Measurements from ENCODE around the gene PLXDC2. TPM values are rescaled to one million over a fixed set of nuclear protein-coding genes. Genes with fewer than 3 reads are reported as not detected.

PLXDC2 gene
- total RNA-seq, 1 experiment from 2014 or later, result not detected

DNA sequence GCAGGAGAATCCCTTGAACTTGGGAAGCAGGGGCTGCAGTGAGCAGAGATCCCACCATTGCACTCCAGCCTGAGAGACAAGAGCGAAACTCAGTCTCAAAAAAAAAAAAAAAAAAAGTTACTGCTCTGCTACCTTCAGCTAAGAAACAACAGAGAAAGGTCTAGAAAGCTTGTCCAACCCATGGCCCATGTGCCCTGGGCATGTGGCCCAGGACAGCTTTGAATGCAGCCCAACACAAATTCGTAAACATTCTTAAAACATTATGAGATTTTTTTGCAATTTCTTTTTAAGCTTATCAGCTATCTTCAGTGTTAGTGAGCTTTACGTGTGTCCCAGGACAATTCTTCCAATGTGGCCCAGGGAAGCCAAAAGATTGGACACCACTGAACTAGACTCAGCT, 22.9 kb downstream of the PLXDC2 start:
- H3F3A ChIP-seq (ENCODE audit: low read length, unreplicated experiment), result no peaks in the 10 kb centered on the region
- H3K4me3 ChIP-seq (ENCODE audit: low read length), result no peak overlapping the region
- TF ChIP-seq EZH2 (IDR thresholded peaks at IDR 0.05; ENCODE audit: low read length, unreplicated experiment), result no peak
- no peak for TF ChIP-seq EZH2phosphoT487 (IDR thresholded peaks at IDR 0.05; ENCODE audit: borderline replicate concordance, low read length)
- TF ChIP-seq, protein P1, sequence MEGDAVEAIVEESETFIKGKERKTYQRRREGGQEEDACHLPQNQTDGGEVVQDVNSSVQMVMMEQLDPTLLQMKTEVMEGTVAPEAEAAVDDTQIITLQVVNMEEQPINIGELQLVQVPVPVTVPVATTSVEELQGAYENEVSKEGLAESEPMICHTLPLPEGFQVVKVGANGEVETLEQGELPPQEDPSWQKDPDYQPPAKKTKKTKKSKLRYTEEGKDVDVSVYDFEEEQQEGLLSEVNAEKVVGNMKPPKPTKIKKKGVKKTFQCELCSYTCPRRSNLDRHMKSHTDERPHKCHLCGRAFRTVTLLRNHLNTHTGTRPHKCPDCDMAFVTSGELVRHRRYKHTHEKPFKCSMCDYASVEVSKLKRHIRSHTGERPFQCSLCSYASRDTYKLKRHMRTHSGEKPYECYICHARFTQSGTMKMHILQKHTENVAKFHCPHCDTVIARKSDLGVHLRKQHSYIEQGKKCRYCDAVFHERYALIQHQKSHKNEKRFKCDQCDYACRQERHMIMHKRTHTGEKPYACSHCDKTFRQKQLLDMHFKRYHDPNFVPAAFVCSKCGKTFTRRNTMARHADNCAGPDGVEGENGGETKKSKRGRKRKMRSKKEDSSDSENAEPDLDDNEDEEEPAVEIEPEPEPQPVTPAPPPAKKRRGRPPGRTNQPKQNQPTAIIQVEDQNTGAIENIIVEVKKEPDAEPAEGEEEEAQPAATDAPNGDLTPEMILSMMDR (conservative IDR thresholded peaks at IDR 0.05; ENCODE audit: low read depth, low read length), result no peak
- no peak overlapping the region for H2AFZ ChIP-seq (ENCODE audit: low read length)
- no peaks in the 10 kb centered on the region for H3K9me3 ChIP-seq (ENCODE audit: low read length)
- intact Hi-C loops (cut with micrococcal nuclease), result no loop called here
- POLR2A ChIA-PET (ENCODE audit: unreplicated experiment), result no interaction called here
- no peaks in the 10 kb centered on the region for H3K27me3 ChIP-seq (ENCODE audit: low read length)
- no peaks in the 10 kb centered on the region for H3K9me2 ChIP-seq (replicated peaks; ENCODE audit: low read length)
- no TSS peak for BruUV-seq (replicated peaks)
- ATAC-seq, result no peak
- H3K27ac ChIP-seq (ENCODE audit: low read length), result no peak overlapping the region
- H3K79me2 ChIP-seq (ENCODE audit: low read length), result no peaks in the 10 kb centered on the region
- no peaks in the 10 kb centered on the region for H3K36me3 ChIP-seq (ENCODE audit: low read depth, low read length)
- H3K4me2 ChIP-seq (ENCODE audit: low read length), result no peak overlapping the region
- no peak overlapping the region for H3K9ac ChIP-seq (ENCODE audit: low read length)
- H3K4me1 ChIP-seq (ENCODE audit: insufficient read depth, low read length), result no peaks in the 10 kb centered on the region
- H4K20me1 ChIP-seq (ENCODE audit: low read length), result no peaks in the 10 kb centered on the region
- DNase-seq, result no peak
- CTCF ChIA-PET, result no interaction called here

DNA sequence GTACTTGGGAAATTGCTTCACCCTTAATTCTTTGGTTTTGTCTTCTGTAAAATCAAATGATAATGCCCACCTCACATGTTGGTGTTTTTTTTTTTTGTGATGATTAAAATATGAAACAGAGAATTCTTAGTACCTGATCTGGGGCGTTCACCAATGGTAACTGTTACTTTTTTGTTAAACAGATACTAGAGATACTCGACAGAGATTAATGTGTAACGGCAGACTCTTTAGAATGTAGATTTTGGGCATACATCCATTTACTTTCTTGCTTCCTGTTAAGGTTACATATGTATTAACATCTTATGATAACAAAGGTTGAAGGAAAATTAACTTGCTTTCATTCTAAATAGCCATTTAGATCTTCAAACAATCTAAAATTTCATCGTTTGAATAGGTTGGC, 23.3 kb downstream of the PLXDC2 start:
- H3K79me2 ChIP-seq (ENCODE audit: low read length), result no peaks in the 10 kb centered on the region
- no peaks in the 10 kb centered on the region for H4K20me1 ChIP-seq (ENCODE audit: low read length)
- TF ChIP-seq EZH2phosphoT487 (IDR thresholded peaks at IDR 0.05; ENCODE audit: borderline replicate concordance, low read length) (no peak), EZH2 (IDR thresholded peaks at IDR 0.05; ENCODE audit: low read length, unreplicated experiment) (no peak)
- TF ChIP-seq, protein P1 (conservative IDR thresholded peaks at IDR 0.05; ENCODE audit: low read depth, low read length), result no peak
- H3K27me3 ChIP-seq (ENCODE audit: low read length), result no peaks in the 10 kb centered on the region
- no peaks in the 10 kb centered on the region for H3K9me3 ChIP-seq (ENCODE audit: low read length)
- no peak overlapping the region for H3K9ac ChIP-seq (ENCODE audit: low read length)
- intact Hi-C loops (cut with micrococcal nuclease), result no loop called here
- ATAC-seq, result no peak
- H3F3A ChIP-seq (ENCODE audit: low read length, unreplicated experiment), result no peaks in the 10 kb centered on the region
- no peak overlapping the region for H3K27ac ChIP-seq (ENCODE audit: low read length)
- no TSS peak for BruUV-seq (replicated peaks)
- POLR2A ChIA-PET (ENCODE audit: unreplicated experiment), result no interaction called here
- no peak overlapping the region for H3K4me2 ChIP-seq (ENCODE audit: low read length)
- H3K9me2 ChIP-seq (replicated peaks; ENCODE audit: low read length), result no peaks in the 10 kb centered on the region
- CTCF ChIA-PET, result no interaction called here
- H3K36me3 ChIP-seq (ENCODE audit: low read depth, low read length), result no peaks in the 10 kb centered on the region
- H3K4me1 ChIP-seq (ENCODE audit: insufficient read depth, low read length), result no peaks in the 10 kb centered on the region
- H2AFZ ChIP-seq (ENCODE audit: low read length), result no peak overlapping the region
- no peak overlapping the region for H3K4me3 ChIP-seq (ENCODE audit: low read length)
- DNase-seq, result no peak

DNA sequence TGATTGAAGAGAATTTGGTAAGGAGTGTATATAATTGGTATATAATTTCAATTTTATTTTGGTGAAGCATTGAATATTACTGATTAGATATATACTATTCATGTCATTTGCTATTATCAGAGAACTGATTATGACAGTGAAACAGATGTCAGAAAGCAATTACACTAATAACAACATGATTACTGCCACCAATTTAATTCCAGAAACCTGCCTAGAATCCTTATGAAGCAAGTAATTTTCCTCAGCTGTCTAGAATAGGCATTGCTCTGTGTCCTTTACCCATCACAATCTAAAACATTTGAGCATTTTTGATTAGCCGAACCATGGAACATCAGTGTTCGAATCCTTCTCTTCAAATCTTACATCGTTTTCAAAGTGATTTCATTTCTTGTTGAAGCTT, 24.5 kb downstream of the PLXDC2 start:
- no peak for ATAC-seq
- TF ChIP-seq EZH2phosphoT487 (IDR thresholded peaks at IDR 0.05; ENCODE audit: borderline replicate concordance, low read length) (no peak), EZH2 (IDR thresholded peaks at IDR 0.05; ENCODE audit: low read length, unreplicated experiment) (no peak)
- POLR2A ChIA-PET (ENCODE audit: unreplicated experiment), result no interaction called here

More for the DNA sequence above, 24.5 kb downstream of the PLXDC2 start:
- intact Hi-C loops (cut with micrococcal nuclease), result no loop called here
- CTCF ChIA-PET, result no interaction called here
- H3F3A ChIP-seq (ENCODE audit: low read length, unreplicated experiment), result no peaks in the 10 kb centered on the region
- H3K4me2 ChIP-seq (ENCODE audit: low read length), result no peak overlapping the region
- no peaks in the 10 kb centered on the region for H3K79me2 ChIP-seq (ENCODE audit: low read length)
- H3K4me1 ChIP-seq (ENCODE audit: insufficient read depth, low read length), result no peaks in the 10 kb centered on the region
- H3K27ac ChIP-seq (ENCODE audit: low read length), result no peak overlapping the region
- no peak overlapping the region for H2AFZ ChIP-seq (ENCODE audit: low read length)
- BruUV-seq (replicated peaks), result no TSS peak
- H4K20me1 ChIP-seq (ENCODE audit: low read length), result no peaks in the 10 kb centered on the region
- H3K27me3 ChIP-seq (ENCODE audit: low read length), result no peaks in the 10 kb centered on the region
- H3K9ac ChIP-seq (ENCODE audit: low read length), result no peak overlapping the region
- H3K9me2 ChIP-seq (replicated peaks; ENCODE audit: low read length), result no peaks in the 10 kb centered on the region
- H3K36me3 ChIP-seq (ENCODE audit: low read depth, low read length), result no peaks in the 10 kb centered on the region
- no peak for DNase-seq
- H3K9me3 ChIP-seq (ENCODE audit: low read length), result no peaks in the 10 kb centered on the region
- H3K4me3 ChIP-seq (ENCODE audit: low read length), result no peak overlapping the region
